ENCODE results near the gene PSMG2.

DNA sequence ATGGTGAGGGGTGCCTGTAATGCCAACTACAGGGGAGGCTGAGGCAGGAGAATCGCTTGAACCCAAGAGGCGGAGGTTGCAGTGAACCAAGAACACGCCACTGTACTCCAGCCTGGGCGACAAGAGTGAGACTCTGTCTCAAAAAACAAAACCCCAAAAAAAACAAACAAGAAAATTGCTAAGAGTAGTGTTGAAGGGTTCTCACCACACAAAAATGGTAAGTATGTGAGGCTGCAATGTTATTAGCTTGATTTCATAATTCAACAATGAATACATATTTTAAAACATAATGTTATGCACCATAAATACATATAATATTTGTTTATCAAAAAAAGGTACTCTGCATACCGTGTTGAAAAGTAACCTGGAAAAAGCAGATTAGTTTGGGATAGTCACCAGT, 45.8 kb downstream of the PSMG2 start:
- TF ChIP-seq, protein P1, sequence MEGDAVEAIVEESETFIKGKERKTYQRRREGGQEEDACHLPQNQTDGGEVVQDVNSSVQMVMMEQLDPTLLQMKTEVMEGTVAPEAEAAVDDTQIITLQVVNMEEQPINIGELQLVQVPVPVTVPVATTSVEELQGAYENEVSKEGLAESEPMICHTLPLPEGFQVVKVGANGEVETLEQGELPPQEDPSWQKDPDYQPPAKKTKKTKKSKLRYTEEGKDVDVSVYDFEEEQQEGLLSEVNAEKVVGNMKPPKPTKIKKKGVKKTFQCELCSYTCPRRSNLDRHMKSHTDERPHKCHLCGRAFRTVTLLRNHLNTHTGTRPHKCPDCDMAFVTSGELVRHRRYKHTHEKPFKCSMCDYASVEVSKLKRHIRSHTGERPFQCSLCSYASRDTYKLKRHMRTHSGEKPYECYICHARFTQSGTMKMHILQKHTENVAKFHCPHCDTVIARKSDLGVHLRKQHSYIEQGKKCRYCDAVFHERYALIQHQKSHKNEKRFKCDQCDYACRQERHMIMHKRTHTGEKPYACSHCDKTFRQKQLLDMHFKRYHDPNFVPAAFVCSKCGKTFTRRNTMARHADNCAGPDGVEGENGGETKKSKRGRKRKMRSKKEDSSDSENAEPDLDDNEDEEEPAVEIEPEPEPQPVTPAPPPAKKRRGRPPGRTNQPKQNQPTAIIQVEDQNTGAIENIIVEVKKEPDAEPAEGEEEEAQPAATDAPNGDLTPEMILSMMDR (IDR thresholded peaks at IDR 0.05; ENCODE audit: low read depth, low read length, poor library complexity, severe bottlenecking): no peak
- TF ChIP-seq EZH2phosphoT487 (IDR thresholded peaks at IDR 0.05; ENCODE audit: borderline replicate concordance, low read length): no peak

All from DOHH2 (cell line).